Epithelial cell of proximal tubule (primary cell): ENCODE data around the gene OOSP3. TPM values are rescaled to one million over a fixed set of nuclear protein-coding genes. Genes with fewer than 3 reads are reported as not detected.

Source experiments
- DNase-seq: peaks from one replicate; pipeline ENCODE4 v3.0.0-alpha.2; 2011; ENCODE audit warnings: low read depth
- H3K4me3 ChIP-seq: 2 replicates; pipeline ENCODE4 v1.5.1; 2011; ENCODE audit warnings: low read depth, mild to moderate bottlenecking, low read length
- CTCF ChIP-seq: conservative IDR thresholded peaks from 2 replicates; pipeline ENCODE4 v1.5.1; 2012; ENCODE audit warnings: low read depth, mild to moderate bottlenecking, low read length
- total RNA-seq: library from RNA; depleted of rRNA; stranded (reverse); fragments of >200 nt; gene quantifications from 2 replicates; pipeline ENCODE4 v1.2.3, GENCODE V29; 2015

OOSP3 gene
- total RNA-seq, 1 donor from 2014 or later = not detected

- no peak overlapping the region for H3K4me3 ChIP-seq
- no peak for TF ChIP-seq CTCF
- no peak for DNase-seq
Observed at GRCh38 chr11:59943997-59944714, 65.6 kb downstream of the OOSP3 start.

- TF ChIP-seq CTCF = no peak
- H3K4me3 ChIP-seq = no peak overlapping the region
- DNase-seq = no peak
Observed at GRCh38 chr11:59944720-59945119, 66.1 kb downstream of the OOSP3 start.

Other genes with a start within 250 kb of the OOSP3 start
- gene PATL1, start 209.7 kb upstream of the OOSP3 start, total RNA-seq = 19.3 and 21.9 TPM in 2 replicates
- gene OR10V1, start 164.9 kb upstream of the OOSP3 start, total RNA-seq = not detected in 2 replicates
- 45.0 and 55.4 TPM in 2 replicates for gene STX3, start 123.4 kb upstream of the OOSP3 start, total RNA-seq
- 76.9 and 92.6 TPM in 2 replicates for gene MRPL16, start 68.0 kb upstream of the OOSP3 start, total RNA-seq
- gene CBLIF, start 33.3 kb upstream of the OOSP3 start, total RNA-seq = not detected in 2 replicates
- gene TCN1, start 12.3 kb upstream of the OOSP3 start, total RNA-seq = 0.80 and 1.3 TPM in 2 replicates
- not detected in 2 replicates for gene OOSP1, start 59.6 kb downstream of the OOSP3 start, total RNA-seq
- not detected in 2 replicates for gene OOSP4A, start 85.3 kb downstream of the OOSP3 start, total RNA-seq
- gene OOSP4B, start 138.4 kb downstream of the OOSP3 start, total RNA-seq = not detected in 2 replicates
- not detected in 2 replicates for gene OOSP2, start 161.6 kb downstream of the OOSP3 start, total RNA-seq
- not detected in 2 replicates for gene MS4A3, start 177.9 kb downstream of the OOSP3 start, total RNA-seq
- gene MS4A2, start 209.9 kb downstream of the OOSP3 start, total RNA-seq = not detected in 2 replicates